ENCODE results near the gene ESYT3.

The ESYT3 gene

DNA sequence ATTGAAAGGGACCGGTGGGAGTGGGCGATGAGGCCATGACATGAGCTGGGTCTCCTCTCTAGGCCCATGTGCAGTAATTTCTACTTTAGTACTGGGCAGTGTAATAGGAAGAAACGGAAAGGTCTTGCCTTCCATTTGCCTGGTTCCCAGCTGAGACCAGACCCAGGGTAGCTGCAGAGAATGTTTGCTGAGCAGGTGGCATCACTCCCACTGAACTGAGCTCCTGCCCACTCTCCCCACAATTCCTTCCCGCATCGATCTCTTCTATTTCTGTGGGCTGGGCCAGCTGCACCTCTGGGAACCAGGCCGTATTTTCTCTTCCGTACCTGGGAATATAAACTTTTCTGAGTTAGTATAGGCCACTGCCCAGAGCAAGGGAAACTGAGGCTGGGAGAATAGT, 15.8 kb downstream of the ESYT3 start:
- no peak overlapping the region for H2BK12ac ChIP-seq (ENCODE audit: low read length)
- peaks cover under 1% of the 10 kb centered on the region for H3K79me1 ChIP-seq (ENCODE audit: low read length)
- H3K14ac ChIP-seq (ENCODE audit: low read length), result no peak overlapping the region
- H3K36me3 ChIP-seq (ENCODE audit: control insufficient read depth in 1 of 2, insufficient read depth in 2 of 2, low read length in 2 of 2), result no peaks in the 10 kb centered on the region
- H3K4me2 ChIP-seq (ENCODE audit: low read length), result no peak overlapping the region
- no CpG with 5 or more reads among the region's 7 CpGs for WGBS (ENCODE audit: extremely low coverage, insufficient coverage, insufficient read length)
- no peak overlapping the region for H3K4ac ChIP-seq (ENCODE audit: low read depth, low read length)
- DNase-seq, result no peak
- no peak overlapping the region for H2AK5ac ChIP-seq (ENCODE audit: low read length)
- no peak overlapping the region for H3K18ac ChIP-seq (ENCODE audit: low read length)
- H2AFZ ChIP-seq (ENCODE audit: insufficient read depth, low read length, poor library complexity), result no peak overlapping the region
- H3K9ac ChIP-seq (ENCODE audit: low read length), result no peak overlapping the region
- no peak overlapping the region for H4K91ac ChIP-seq (ENCODE audit: low read depth, low read length)
- H2BK5ac ChIP-seq (ENCODE audit: low read depth, low read length, poor library complexity), result no peak overlapping the region
- H4K8ac ChIP-seq (ENCODE audit: low read depth, low read length), result no peak overlapping the region
- peaks cover 16 to 25% of the 10 kb centered on the region in 2 experiments for H3K4me1 ChIP-seq (ENCODE audit: control insufficient read depth in 1 of 2, insufficient read depth in 2 of 2, low read length in 2 of 2)
- no peak overlapping the region for H2BK120ac ChIP-seq (ENCODE audit: insufficient read depth, low read length, poor library complexity)
- no peaks in the 10 kb centered on the region for H3K27me3 ChIP-seq (ENCODE audit: insufficient read depth, low read length)
- H3K9me3 ChIP-seq (ENCODE audit: insufficient read depth, low read depth, low read length), result no peaks in the 10 kb centered on the region
- H3K23ac ChIP-seq (ENCODE audit: low read length), result no peak overlapping the region
- no peak overlapping the region for H3K4me3 ChIP-seq (ENCODE audit: low read depth, low read length)
- H4K12ac ChIP-seq (ENCODE audit: low read depth, low read length), result no peak overlapping the region
- H3K79me2 ChIP-seq (ENCODE audit: control insufficient read depth, insufficient read depth, low read length, poor library complexity), result peaks cover 2% of the 10 kb centered on the region
- no peak overlapping the region for H3K27ac ChIP-seq (ENCODE audit: low read depth, low read length)

DNA sequence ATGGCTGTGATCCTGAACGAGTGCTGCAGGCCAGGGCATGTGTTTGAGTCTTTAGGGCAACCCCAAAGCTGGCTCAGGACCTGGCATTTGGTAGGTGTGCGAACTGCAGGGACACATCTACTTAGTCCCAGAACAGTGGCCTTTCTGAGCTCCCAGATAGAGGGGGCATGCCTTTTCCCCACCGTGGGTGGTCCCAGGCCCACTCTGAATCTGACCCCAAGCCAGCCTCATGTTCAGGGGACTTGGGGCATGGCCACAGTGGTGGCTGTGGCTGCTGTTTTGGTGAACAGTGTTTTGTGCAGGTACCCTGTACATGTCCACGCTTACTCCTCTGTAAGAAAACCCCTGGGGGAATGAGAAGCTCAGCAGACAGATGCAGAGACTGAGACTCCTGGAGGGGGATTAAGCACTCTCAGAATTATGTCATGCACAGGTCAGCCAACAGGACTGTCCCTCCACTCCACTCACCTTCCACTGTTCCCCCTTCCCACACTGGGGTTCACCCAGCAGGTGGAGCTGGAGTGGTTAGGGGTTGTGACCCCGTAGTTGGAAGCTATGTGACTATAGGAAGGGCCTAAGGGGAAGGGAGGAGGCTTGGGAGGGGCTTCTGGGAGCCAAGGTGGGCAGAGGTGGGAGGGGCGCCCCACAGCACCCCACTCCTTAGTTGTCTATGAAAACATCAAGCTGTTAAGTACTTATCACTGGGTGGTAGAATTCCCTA, 16.4 kb downstream of the ESYT3 start:
- H3K79me2 ChIP-seq (ENCODE audit: control insufficient read depth, insufficient read depth, low read length, poor library complexity), result no peaks in the 10 kb centered on the region
- H3K27me3 ChIP-seq (ENCODE audit: insufficient read depth, low read length), result no peaks in the 10 kb centered on the region
- H3K27ac ChIP-seq (ENCODE audit: low read depth, low read length), result no peak overlapping the region
- H3K4me2 ChIP-seq (ENCODE audit: low read length), result no peak overlapping the region
- no peak overlapping the region for H3K4ac ChIP-seq (ENCODE audit: low read depth, low read length)
- H2BK12ac ChIP-seq (ENCODE audit: low read length), result no peak overlapping the region
- WGBS (ENCODE audit: extremely low coverage, insufficient coverage, insufficient read length), result no CpG with 5 or more reads among the region's 6 CpGs
- DNase-seq, result no peak
- no peaks in the 10 kb centered on the region for H3K9me3 ChIP-seq (ENCODE audit: insufficient read depth, low read depth, low read length)
- peaks cover 13 to 20% of the 10 kb centered on the region in 2 experiments for H3K4me1 ChIP-seq (ENCODE audit: control insufficient read depth in 1 of 2, insufficient read depth in 2 of 2, low read length in 2 of 2)
- H3K9ac ChIP-seq (ENCODE audit: low read length), result no peak overlapping the region
- H3K18ac ChIP-seq (ENCODE audit: low read length), result no peak overlapping the region
- H3K4me3 ChIP-seq (ENCODE audit: low read depth, low read length), result no peak overlapping the region
- no peaks in the 10 kb centered on the region for H3K79me1 ChIP-seq (ENCODE audit: low read length)
- H3K23ac ChIP-seq (ENCODE audit: low read length), result no peak overlapping the region
- no peaks in the 10 kb centered on the region for H3K36me3 ChIP-seq (ENCODE audit: control insufficient read depth in 1 of 2, insufficient read depth in 2 of 2, low read length in 2 of 2)
- H2AFZ ChIP-seq (ENCODE audit: insufficient read depth, low read length, poor library complexity), result no peak overlapping the region
- no peak overlapping the region for H4K91ac ChIP-seq (ENCODE audit: low read depth, low read length)
- no peak overlapping the region for H2AK5ac ChIP-seq (ENCODE audit: low read length)
- no peak overlapping the region for H2BK120ac ChIP-seq (ENCODE audit: insufficient read depth, low read length, poor library complexity)
- no peak overlapping the region for H3K14ac ChIP-seq (ENCODE audit: low read length)
- no peak overlapping the region for H4K8ac ChIP-seq (ENCODE audit: low read depth, low read length)
- H2BK5ac ChIP-seq (ENCODE audit: low read depth, low read length, poor library complexity), result no peak overlapping the region
- no peak overlapping the region for H4K12ac ChIP-seq (ENCODE audit: low read depth, low read length)

DNA sequence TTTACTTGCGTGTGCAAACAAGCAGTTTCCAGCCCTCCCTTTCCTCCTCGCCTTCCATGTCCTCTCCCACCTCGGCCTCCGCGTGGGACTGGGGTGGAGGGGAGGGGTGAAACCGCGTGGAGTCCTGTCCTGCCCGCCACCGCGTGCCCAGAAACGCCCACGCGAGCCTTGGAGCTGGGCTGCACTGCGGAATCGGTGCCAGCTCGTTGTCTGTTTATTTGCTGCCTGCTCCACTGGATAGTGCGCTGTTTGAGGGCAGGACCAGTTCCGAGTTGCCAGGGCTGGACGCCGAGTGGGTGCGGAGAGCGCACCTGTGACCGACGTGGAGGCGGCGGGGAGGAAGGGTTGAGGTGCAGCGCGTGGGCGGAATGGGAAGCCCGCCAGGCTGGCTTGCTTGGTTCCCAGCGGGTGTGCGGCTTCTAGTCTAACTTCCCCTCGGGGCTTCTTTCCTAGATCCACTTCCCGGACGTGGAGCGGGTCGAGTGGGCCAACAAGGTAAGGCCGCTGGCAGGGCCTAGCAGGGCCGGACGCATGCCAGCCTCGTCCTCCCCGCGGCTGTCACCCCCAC, 17.3 kb downstream of the ESYT3 start:
- H3K36me3 ChIP-seq (ENCODE audit: control insufficient read depth in 1 of 2, insufficient read depth in 2 of 2, low read length in 2 of 2), result no peaks in the 10 kb centered on the region
- no peak overlapping the region for H3K4me2 ChIP-seq (ENCODE audit: low read length)
- H3K4ac ChIP-seq (ENCODE audit: low read depth, low read length), result no peak overlapping the region
- no peak overlapping the region for H2BK120ac ChIP-seq (ENCODE audit: insufficient read depth, low read length, poor library complexity)
- H2BK12ac ChIP-seq (ENCODE audit: low read length), result peak overlapping the region; percentile 4
- no peaks in the 10 kb centered on the region for H3K79me1 ChIP-seq (ENCODE audit: low read length)
- peak overlapping the region; percentile 43 for H4K12ac ChIP-seq (ENCODE audit: low read depth, low read length)
- no peaks in the 10 kb centered on the region for H3K27me3 ChIP-seq (ENCODE audit: insufficient read depth, low read length)
- H3K4me1 ChIP-seq (ENCODE audit: control insufficient read depth in 1 of 2, insufficient read depth in 2 of 2, low read length in 2 of 2), result peaks cover 13 to 20% of the 10 kb centered on the region in 2 experiments
- H4K91ac ChIP-seq (ENCODE audit: low read depth, low read length), result peak overlapping the region; percentile 23
- no peak overlapping the region for H3K23ac ChIP-seq (ENCODE audit: low read length)
- H3K9me3 ChIP-seq (ENCODE audit: insufficient read depth, low read depth, low read length), result no peaks in the 10 kb centered on the region
- no peak overlapping the region for H2BK5ac ChIP-seq (ENCODE audit: low read depth, low read length, poor library complexity)
- H3K18ac ChIP-seq (ENCODE audit: low read length), result no peak overlapping the region
- H3K79me2 ChIP-seq (ENCODE audit: control insufficient read depth, insufficient read depth, low read length, poor library complexity), result no peaks in the 10 kb centered on the region
- peak in 1 of 2 donors; percentile 48 for DNase-seq
- no peak overlapping the region for H3K9ac ChIP-seq (ENCODE audit: low read length)
- H2AK5ac ChIP-seq (ENCODE audit: low read length), result peak overlapping the region; percentile 78
- WGBS (ENCODE audit: extremely low coverage, insufficient coverage, insufficient read length), result no CpG with 5 or more reads among the region's 43 CpGs
- H3K4me3 ChIP-seq (ENCODE audit: low read depth, low read length), result no peak overlapping the region
- H3K27ac ChIP-seq (ENCODE audit: low read depth, low read length), result no peak overlapping the region
- no peak overlapping the region for H2AFZ ChIP-seq (ENCODE audit: insufficient read depth, low read length, poor library complexity)
- no peak overlapping the region for H3K14ac ChIP-seq (ENCODE audit: low read length)
- peak overlapping the region; percentile 26 for H4K8ac ChIP-seq (ENCODE audit: low read depth, low read length)

DNA sequence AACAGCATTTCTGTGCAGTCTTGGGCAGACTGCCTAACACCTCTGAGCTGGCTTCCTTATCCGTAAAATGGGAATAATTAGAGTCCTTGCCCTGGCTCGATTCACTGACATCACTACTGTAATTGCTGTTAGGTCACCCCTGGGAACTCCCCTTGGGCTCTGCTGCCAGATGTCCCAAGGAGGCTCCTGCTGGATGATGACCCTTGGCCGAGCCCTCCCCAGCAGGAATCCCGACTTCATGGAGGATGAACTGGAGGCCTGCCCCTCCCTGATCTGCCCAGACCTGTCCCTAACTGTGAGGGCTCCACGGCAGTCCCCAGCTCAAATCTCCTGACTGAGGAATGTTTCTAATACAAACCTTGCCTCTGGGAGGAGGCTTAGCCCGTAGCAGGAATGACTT, 18.0 kb downstream of the ESYT3 start:
- Histone ChIP-seq H4K12ac (ENCODE audit: low read depth, low read length) (no peak overlapping the region), H3K4ac (ENCODE audit: low read depth, low read length) (no peak overlapping the region), H4K8ac (ENCODE audit: low read depth, low read length) (peak overlapping the region; percentile 30), H4K91ac (ENCODE audit: low read depth, low read length) (no peak overlapping the region), H2BK5ac (ENCODE audit: low read depth, low read length, poor library complexity) (no peak overlapping the region), H3K79me2 (ENCODE audit: control insufficient read depth, insufficient read depth, low read length, poor library complexity) (no peaks in the 10 kb centered on the region), H3K4me3 (ENCODE audit: low read depth, low read length) (no peak overlapping the region), H2BK12ac (ENCODE audit: low read length) (no peak overlapping the region), H3K4me1 (ENCODE audit: control insufficient read depth in 1 of 2, insufficient read depth in 2 of 2, low read length in 2 of 2) (peaks cover 13 to 27% of the 10 kb centered on the region in 2 experiments), H2BK120ac (ENCODE audit: insufficient read depth, low read length, poor library complexity) (no peak overlapping the region), H2AFZ (ENCODE audit: insufficient read depth, low read length, poor library complexity) (no peak overlapping the region), H3K14ac (ENCODE audit: low read length) (peak overlapping the region; percentile 37), H2AK5ac (ENCODE audit: low read length) (no peak overlapping the region), H3K27me3 (ENCODE audit: insufficient read depth, low read length) (no peaks in the 10 kb centered on the region), H3K9me3 (ENCODE audit: insufficient read depth, low read depth, low read length) (peaks cover 1% of the 10 kb centered on the region), H3K23ac (ENCODE audit: low read length) (no peak overlapping the region), H3K79me1 (ENCODE audit: low read length) (no peaks in the 10 kb centered on the region), H3K36me3 (ENCODE audit: control insufficient read depth in 1 of 2, insufficient read depth in 2 of 2, low read length in 2 of 2) (peaks cover 0 to 2% of the 10 kb centered on the region in 2 experiments), H3K27ac (ENCODE audit: low read depth, low read length) (no peak overlapping the region), H3K18ac (ENCODE audit: low read length) (no peak overlapping the region), H3K9ac (ENCODE audit: low read length) (no peak overlapping the region), H3K4me2 (ENCODE audit: low read length) (no peak overlapping the region)
- peak; percentile 49 to 54 for DNase-seq
- no CpG with 5 or more reads among the region's 6 CpGs for WGBS (ENCODE audit: extremely low coverage, insufficient coverage, insufficient read length)
